MM.1S (cell line): ENCODE measurements around the gene RAB9B.

Source experiments
- EZH2 ChIP-seq: fragments of 300-600 bp; sonication (generic); optimal IDR thresholded peaks from 2 replicates; pipeline ENCODE3; 2017; ENCODE audit warnings: low read depth, mild to moderate bottlenecking, antibody characterized with exemption, low read length, mixed read lengths
- EZH2phosphoT487 ChIP-seq: fragments of 300-600 bp; sonication (generic); IDR thresholded peaks from 2 replicates; pipeline ENCODE4 v1.6.1; 2018; ENCODE audit warnings: antibody characterized with exemption, low read length
- TF ChIP-seq, protein P1 (sequence below): fragments of 300-600 bp; sonication (generic); IDR thresholded peaks from 2 replicates; pipeline ENCODE4 v1.5.1; 2016; ENCODE audit warnings: antibody characterized with exemption, low read length, mixed read lengths

DNA sequence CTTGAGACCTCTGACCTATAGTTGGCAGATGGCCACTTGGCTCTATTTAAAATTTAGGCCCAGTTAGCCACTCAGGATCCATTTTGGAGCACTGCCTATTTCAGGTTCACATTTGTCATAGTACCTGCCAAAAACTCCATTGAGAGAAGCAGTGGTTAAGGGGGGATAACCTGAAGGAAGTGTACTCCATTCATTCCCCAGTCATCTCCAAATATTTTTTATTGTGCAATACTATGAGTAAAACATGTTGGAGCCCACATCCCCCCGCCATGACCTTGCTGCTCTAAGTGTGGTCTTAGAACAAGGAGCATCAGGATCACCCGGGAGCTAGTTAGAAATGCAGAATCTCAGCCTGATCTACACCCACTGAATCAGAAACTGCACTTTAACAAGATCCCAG is 34.4 kb downstream of the RAB9B start:
- TF ChIP-seq EZH2 (no peak), EZH2phosphoT487 (no peak)
- TF ChIP-seq, protein P1, sequence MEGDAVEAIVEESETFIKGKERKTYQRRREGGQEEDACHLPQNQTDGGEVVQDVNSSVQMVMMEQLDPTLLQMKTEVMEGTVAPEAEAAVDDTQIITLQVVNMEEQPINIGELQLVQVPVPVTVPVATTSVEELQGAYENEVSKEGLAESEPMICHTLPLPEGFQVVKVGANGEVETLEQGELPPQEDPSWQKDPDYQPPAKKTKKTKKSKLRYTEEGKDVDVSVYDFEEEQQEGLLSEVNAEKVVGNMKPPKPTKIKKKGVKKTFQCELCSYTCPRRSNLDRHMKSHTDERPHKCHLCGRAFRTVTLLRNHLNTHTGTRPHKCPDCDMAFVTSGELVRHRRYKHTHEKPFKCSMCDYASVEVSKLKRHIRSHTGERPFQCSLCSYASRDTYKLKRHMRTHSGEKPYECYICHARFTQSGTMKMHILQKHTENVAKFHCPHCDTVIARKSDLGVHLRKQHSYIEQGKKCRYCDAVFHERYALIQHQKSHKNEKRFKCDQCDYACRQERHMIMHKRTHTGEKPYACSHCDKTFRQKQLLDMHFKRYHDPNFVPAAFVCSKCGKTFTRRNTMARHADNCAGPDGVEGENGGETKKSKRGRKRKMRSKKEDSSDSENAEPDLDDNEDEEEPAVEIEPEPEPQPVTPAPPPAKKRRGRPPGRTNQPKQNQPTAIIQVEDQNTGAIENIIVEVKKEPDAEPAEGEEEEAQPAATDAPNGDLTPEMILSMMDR: no peak
